ENCODE results near the gene SLC25A17. TPM values are rescaled to one million over a fixed set of nuclear protein-coding genes. Genes with fewer than 3 reads are reported as not detected.
"Not testable (repeated sequence)": the region's sequence is repeated elsewhere in the genome, so short reads cannot be mapped to it uniquely, and the experiment has no call there.

The SLC25A17 gene
- total and polyA plus RNA-seq, 7 donors, result 2.7 to 16.3 (median 4.6) TPM

DNA sequence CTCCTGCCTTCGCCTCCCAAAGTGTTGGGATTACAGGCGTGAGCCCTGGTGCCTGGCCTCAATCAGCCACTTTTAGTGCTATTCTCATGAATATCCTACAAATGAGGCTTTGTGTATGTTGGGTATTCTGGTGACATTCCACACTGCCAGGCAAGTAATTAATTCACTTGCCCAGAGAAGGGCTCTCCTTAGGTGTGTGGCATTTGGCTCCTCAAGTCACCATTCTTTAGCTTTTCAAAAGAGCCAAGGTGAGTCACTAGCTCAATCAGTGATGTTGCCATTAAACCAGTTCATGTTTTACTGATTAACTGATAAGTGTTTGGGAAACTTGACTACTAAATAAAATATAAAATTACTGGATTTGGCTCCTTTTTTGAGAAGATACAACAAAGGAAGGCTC lies 52.2 kb downstream of the SLC25A17 start:
- intact Hi-C loops (cut with DNase I), result no loop called here
- H3K36me3 ChIP-seq (ENCODE audit: insufficient read depth in 1 of 2, low read depth in 1 of 2), result peaks cover 0 to 40% of the 10 kb centered on the region in 2 donors
- TF ChIP-seq, protein P1, sequence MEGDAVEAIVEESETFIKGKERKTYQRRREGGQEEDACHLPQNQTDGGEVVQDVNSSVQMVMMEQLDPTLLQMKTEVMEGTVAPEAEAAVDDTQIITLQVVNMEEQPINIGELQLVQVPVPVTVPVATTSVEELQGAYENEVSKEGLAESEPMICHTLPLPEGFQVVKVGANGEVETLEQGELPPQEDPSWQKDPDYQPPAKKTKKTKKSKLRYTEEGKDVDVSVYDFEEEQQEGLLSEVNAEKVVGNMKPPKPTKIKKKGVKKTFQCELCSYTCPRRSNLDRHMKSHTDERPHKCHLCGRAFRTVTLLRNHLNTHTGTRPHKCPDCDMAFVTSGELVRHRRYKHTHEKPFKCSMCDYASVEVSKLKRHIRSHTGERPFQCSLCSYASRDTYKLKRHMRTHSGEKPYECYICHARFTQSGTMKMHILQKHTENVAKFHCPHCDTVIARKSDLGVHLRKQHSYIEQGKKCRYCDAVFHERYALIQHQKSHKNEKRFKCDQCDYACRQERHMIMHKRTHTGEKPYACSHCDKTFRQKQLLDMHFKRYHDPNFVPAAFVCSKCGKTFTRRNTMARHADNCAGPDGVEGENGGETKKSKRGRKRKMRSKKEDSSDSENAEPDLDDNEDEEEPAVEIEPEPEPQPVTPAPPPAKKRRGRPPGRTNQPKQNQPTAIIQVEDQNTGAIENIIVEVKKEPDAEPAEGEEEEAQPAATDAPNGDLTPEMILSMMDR (IDR thresholded peaks at IDR 0.05), result no peak
- no peak for DNase-seq
- H3K4me1 ChIP-seq, result no peaks in the 10 kb centered on the region
- H3K27me3 ChIP-seq (ENCODE audit: insufficient read depth in 3 of 3, low read length in 2 of 3), result no peaks in the 10 kb centered on the region
- 97 to 100% (median 100%) methylated on average over 2 of the region's 2 CpGs for WGBS, 3 donors
- no peak overlapping the region for H3K27ac ChIP-seq
- H3K9me3 ChIP-seq, result no peaks in the 10 kb centered on the region
- no peak overlapping the region for H3K4me3 ChIP-seq
- no peak for ATAC-seq

DNA sequence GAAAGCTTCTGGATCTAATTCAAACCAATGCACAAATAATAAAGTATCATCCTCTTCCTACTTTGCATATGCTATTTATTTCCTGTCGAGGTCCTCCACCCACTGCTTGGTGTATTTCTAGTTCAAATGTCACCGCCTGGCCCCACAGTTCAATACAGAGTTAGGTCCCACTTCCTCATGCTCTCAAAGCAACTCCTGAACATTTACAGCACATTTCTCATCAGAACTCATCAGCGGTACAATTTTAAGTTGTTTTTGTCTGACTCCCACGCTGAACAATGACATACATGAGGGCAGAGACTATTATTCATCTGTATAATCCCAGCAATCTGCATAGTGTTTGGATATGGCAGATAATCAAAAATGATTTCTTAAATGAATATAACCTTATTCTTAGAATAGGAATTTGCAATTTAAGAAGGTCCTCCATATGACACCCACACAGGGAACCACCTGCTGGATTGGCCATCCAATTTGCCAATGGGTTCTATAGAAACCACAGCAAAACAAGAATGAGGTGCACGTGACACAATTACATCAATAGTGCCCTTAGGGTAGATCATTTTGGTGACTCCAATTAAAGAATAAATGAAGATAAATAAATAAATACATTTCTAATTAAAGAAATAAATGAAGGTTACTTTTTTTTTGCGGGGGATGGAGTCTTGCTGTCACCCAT lies 54.2 kb downstream of the SLC25A17 start:
- intact Hi-C loops (cut with DNase I), result no loop called here
- no peak for DNase-seq
- Histone ChIP-seq H3K9me3 (no peaks in the 10 kb centered on the region), H3K27ac (no peak overlapping the region), H3K36me3 (ENCODE audit: insufficient read depth in 1 of 2, low read depth in 1 of 2) (peaks cover 0 to 20% of the 10 kb centered on the region in 2 donors), H3K4me1 (no peaks in the 10 kb centered on the region), H3K4me3 (no peak overlapping the region), H3K27me3 (ENCODE audit: insufficient read depth in 3 of 3, low read length in 2 of 3) (no peaks in the 10 kb centered on the region)
- TF ChIP-seq, protein P1 (IDR thresholded peaks at IDR 0.05), result no peak
- no peak for ATAC-seq
- 82 to 84% (median 82%) methylated on average over 6 of the region's 6 CpGs for WGBS, 3 donors

DNA sequence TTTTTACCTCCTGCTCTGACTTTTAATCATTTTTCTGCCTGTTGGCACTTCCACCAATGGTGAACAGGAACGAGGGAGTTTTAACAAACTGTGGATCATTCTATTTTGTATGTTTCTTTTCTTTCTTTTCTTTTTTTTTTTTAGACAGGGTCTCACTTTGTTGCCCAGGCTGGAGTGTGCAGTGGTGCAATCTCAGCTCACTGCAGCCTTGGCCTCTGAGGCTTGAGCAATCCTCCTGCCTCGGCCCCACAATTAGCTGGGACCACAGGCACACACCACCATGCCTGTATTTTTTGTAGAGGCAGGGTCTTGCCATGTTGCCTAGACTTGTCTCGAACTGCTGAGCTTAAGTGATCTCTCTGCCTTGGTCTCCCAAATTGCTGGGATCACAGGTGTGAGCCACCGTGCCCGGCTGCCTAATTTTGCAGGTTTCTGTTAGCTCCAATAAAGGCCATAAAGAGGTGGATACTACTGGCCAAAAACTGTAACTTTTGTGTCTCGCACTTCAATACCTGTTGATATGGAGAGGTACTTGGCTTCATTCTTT lies 59.8 kb downstream of the SLC25A17 start:
- no peaks in the 10 kb centered on the region for H3K36me3 ChIP-seq (ENCODE audit: insufficient read depth in 1 of 2, low read depth in 1 of 2)
- H3K27ac ChIP-seq, result no peak overlapping the region
- no peaks in the 10 kb centered on the region for H3K4me1 ChIP-seq
- intact Hi-C loops (cut with DNase I), result loop anchor here (5.0 to 10.0 kb wide), 3 partner anchors 77 to 335 kb away; no protein-coding TSS in a partner anchor
- H3K27me3 ChIP-seq (ENCODE audit: insufficient read depth in 3 of 3, low read length in 2 of 3), result peaks cover 0 to 2% (median 0%) of the 10 kb centered on the region in 3 donors
- no peak for ATAC-seq
- DNase-seq, result no peak
- 90 to 97% (median 96%) methylated on average over 6 of the region's 6 CpGs for WGBS, 3 donors
- no peaks in the 10 kb centered on the region for H3K9me3 ChIP-seq
- no peak overlapping the region for H3K4me3 ChIP-seq
- TF ChIP-seq, protein P1 (IDR thresholded peaks at IDR 0.05), result no peak

DNA sequence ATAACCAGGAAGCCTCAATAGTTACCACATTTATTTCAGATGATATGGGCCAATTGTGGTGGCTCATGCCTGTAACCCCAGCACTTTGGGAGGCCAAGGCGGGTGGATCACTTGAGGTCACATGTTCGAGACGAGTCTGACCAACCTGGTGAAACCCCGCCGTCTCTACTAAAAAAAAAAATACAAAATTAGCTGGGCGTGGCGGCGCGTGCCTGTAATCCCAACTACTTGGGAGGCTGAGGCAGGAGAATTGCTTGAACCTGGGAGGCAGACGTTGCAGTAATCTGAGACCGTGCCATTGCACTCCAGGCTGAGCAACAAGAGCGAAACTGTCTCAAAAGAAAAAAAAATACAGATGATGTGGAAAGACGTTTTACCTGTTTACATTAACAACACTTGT lies 60.3 kb downstream of the SLC25A17 start:
- H3K4me3 ChIP-seq; DNase-seq; H3K4me1 ChIP-seq; H3K27ac ChIP-seq; H3K9me3 ChIP-seq; H3K27me3 ChIP-seq (ENCODE audit: insufficient read depth in 3 of 3, low read length in 2 of 3); H3K36me3 ChIP-seq (ENCODE audit: insufficient read depth in 1 of 2, low read depth in 1 of 2); ATAC-seq: not testable (repeated sequence)
- intact Hi-C loops (cut with DNase I), result loop anchor here (5.0 to 10.0 kb wide), 3 partner anchors 77 to 334 kb away; no protein-coding TSS in a partner anchor
- 92 to 94% (median 93%) methylated on average over 13 of the region's 13 CpGs for WGBS, 3 donors

DNA sequence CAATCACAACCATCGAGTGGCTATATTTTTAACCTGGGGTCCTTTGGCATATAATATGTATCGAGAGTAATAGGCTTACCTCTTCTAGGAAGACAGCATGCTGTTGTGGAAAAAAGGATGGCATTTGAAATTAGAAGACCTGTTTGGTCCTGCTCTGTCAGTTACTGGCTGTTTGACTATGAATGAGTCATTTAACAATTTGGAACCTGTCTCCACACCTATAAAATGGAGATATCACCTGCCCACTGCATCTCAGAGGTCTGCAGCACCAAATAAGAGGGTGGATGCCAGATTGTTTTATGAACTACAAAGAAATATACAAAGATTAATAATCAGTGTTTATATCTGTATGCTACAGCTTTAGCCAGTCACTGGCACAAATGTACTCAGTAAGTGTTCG lies 60.8 kb downstream of the SLC25A17 start:
- H3K27me3 ChIP-seq (ENCODE audit: insufficient read depth in 3 of 3, low read length in 2 of 3), result peaks cover 0 to 2% (median 0%) of the 10 kb centered on the region in 3 donors
- WGBS, 3 donors, result 96% methylated on average over 3 of the region's 3 CpGs
- H3K36me3 ChIP-seq (ENCODE audit: insufficient read depth in 1 of 2, low read depth in 1 of 2), result no peaks in the 10 kb centered on the region
- DNase-seq (no peak), ATAC-seq (no peak)
- TF ChIP-seq, protein P1 (IDR thresholded peaks at IDR 0.05), result no peak
- no peak overlapping the region for H3K27ac ChIP-seq
- no peaks in the 10 kb centered on the region for H3K4me1 ChIP-seq
- intact Hi-C loops (cut with DNase I), result loop anchor here (5.0 to 10.0 kb wide), 3 partner anchors 76 to 334 kb away; no protein-coding TSS in a partner anchor
- H3K9me3 ChIP-seq, result no peaks in the 10 kb centered on the region
- H3K4me3 ChIP-seq, result no peak overlapping the region

Measured in psoas muscle (tissue), 8 donors.